SK-N-SH treated with all-trans-retinoic acid at 6 μM for 48 hours (cell line): ENCODE data around the gene B2M.
A peak's percentile ranks its signal among the peaks of the same experiment; 100 is the strongest.

Experiments
- ATAC-seq: fragments of 200-7000 bp; cut with Tn5 transposase; 3 replicates; pipeline ENCODE4 v1.9.1; 2020; ENCODE audit warnings: mild to moderate bottlenecking, moderate library complexity
- ARNTL ChIP-seq: fragments of 450-650 bp; formaldehyde crosslinking; IDR thresholded peaks from 2 replicates; pipeline ENCODE4 v1.5.0; 2020; ENCODE audit warnings: low read depth, mild to moderate bottlenecking, moderate library complexity, borderline replicate concordance
- BACH2 ChIP-seq: fragments of 250-450 bp; sonication (Bioruptor Pico); IDR thresholded peaks from 2 replicates; pipeline ENCODE4 v1.9.0; 2021; ENCODE audit warnings: mild to moderate bottlenecking, borderline replicate concordance
- CSDC2 ChIP-seq: fragments of 250-450 bp; sonication (Bioruptor Pico); IDR thresholded peaks from 2 replicates; pipeline ENCODE4 v1.5.0; 2020; ENCODE audit warnings: mild to moderate bottlenecking, moderate library complexity
- ESRRG ChIP-seq: fragments of 250-450 bp; sonication (Bioruptor Pico); IDR thresholded peaks from 2 replicates; pipeline ENCODE4 v1.6.1; 2021; ENCODE audit warnings: mild to moderate bottlenecking
- GLIS3 ChIP-seq: fragments of 250-450 bp; sonication (Bioruptor Pico); IDR thresholded peaks from 2 replicates; pipeline ENCODE4 v1.5.0; 2020; ENCODE audit warnings: mild to moderate bottlenecking, moderate library complexity
- ISL1 ChIP-seq: fragments of 250-450 bp; sonication (Bioruptor Pico); IDR thresholded peaks from 2 replicates; pipeline ENCODE4 v2.1.2; 2022; ENCODE audit warnings: mild to moderate bottlenecking, moderate library complexity
- PPARA ChIP-seq: fragments of 250-450 bp; sonication (Bioruptor Pico); IDR thresholded peaks from 2 replicates; pipeline ENCODE4 v1.5.0; 2020; ENCODE audit warnings: mild to moderate bottlenecking, borderline replicate concordance
- SNAI2 ChIP-seq: fragments of 250-450 bp; sonication (Bioruptor Pico); IDR thresholded peaks from 2 replicates; pipeline ENCODE4 v1.5.0; 2020; ENCODE audit warnings: mild to moderate bottlenecking, moderate library complexity
- TCF4 ChIP-seq: fragments of 250-450 bp; sonication (Bioruptor Pico); IDR thresholded peaks from 2 replicates; pipeline ENCODE4 v1.8.0; 2021; ENCODE audit warnings: mild to moderate bottlenecking, moderate library complexity, borderline replicate concordance
- TOX ChIP-seq: fragments of 250-450 bp; sonication (Bioruptor Pico); IDR thresholded peaks from 2 replicates; pipeline ENCODE4 v1.8.0; 2021; ENCODE audit warnings: mild to moderate bottlenecking, moderate library complexity, borderline replicate concordance
- ZC3H10 ChIP-seq: fragments of 250-450 bp; sonication (Bioruptor Pico); IDR thresholded peaks from 2 replicates; pipeline ENCODE4 v1.5.1; 2021; ENCODE audit warnings: mild to moderate bottlenecking, moderate library complexity
- ZFP3 ChIP-seq: fragments of 250-450 bp; sonication (Bioruptor Pico); IDR thresholded peaks from 2 replicates; pipeline ENCODE4 v1.5.0; 2020; ENCODE audit warnings: mild to moderate bottlenecking, moderate library complexity
- ZFP30 ChIP-seq: fragments of 450-650 bp; formaldehyde crosslinking; IDR thresholded peaks from 2 replicates; pipeline ENCODE4 v1.5.0; 2022; ENCODE audit warnings: mild to moderate bottlenecking, moderate library complexity
- ZNF565 ChIP-seq: fragments of 450-650 bp; formaldehyde crosslinking; conservative IDR thresholded peaks from 2 replicates; pipeline ENCODE4 v1.5.0; 2020; ENCODE audit warnings: low read depth, mild to moderate bottlenecking, moderate library complexity
- ZNF70 ChIP-seq: fragments of 450-650 bp; formaldehyde crosslinking; IDR thresholded peaks from 2 replicates; pipeline ENCODE4 v1.5.0; 2020; ENCODE audit warnings: mild to moderate bottlenecking, moderate library complexity
- ZNF8 ChIP-seq: fragments of 450-650 bp; formaldehyde crosslinking; IDR thresholded peaks from 2 replicates; pipeline ENCODE4 v1.5.0; 2020; ENCODE audit warnings: mild to moderate bottlenecking, moderate library complexity
- TF ChIP-seq, protein P1 (sequence below): fragments of 250-450 bp; sonication (Bioruptor Pico); IDR thresholded peaks from 2 replicates; pipeline ENCODE4 v1.5.1; 2020; ENCODE audit warnings: low read depth, mild to moderate bottlenecking, moderate library complexity
- TF ChIP-seq, protein P2 (sequence below): fragments of 250-450 bp; sonication (Bioruptor Pico); IDR thresholded peaks from 2 replicates; pipeline ENCODE4 v1.8.0; 2021; ENCODE audit warnings: low read depth, mild to moderate bottlenecking, moderate library complexity, borderline replicate concordance
- TF ChIP-seq, protein P3 (sequence below): fragments of 250-450 bp; sonication (Bioruptor Pico); IDR thresholded peaks from 2 replicates; pipeline ENCODE4 v1.5.0; 2020; ENCODE audit warnings: mild to moderate bottlenecking, moderate library complexity
- TF ChIP-seq, protein P4 (sequence below): fragments of 250-450 bp; sonication (Bioruptor Pico); IDR thresholded peaks from 2 replicates; pipeline ENCODE4 v1.8.0; 2020; ENCODE audit warnings: mild to moderate bottlenecking, moderate library complexity, borderline replicate concordance
- TF ChIP-seq, protein P5 (sequence below): fragments of 250-450 bp; sonication (Bioruptor Pico); IDR thresholded peaks from 2 replicates; pipeline ENCODE4 v1.5.1; 2021; ENCODE audit warnings: mild to moderate bottlenecking, moderate library complexity

B2M gene

DNA sequence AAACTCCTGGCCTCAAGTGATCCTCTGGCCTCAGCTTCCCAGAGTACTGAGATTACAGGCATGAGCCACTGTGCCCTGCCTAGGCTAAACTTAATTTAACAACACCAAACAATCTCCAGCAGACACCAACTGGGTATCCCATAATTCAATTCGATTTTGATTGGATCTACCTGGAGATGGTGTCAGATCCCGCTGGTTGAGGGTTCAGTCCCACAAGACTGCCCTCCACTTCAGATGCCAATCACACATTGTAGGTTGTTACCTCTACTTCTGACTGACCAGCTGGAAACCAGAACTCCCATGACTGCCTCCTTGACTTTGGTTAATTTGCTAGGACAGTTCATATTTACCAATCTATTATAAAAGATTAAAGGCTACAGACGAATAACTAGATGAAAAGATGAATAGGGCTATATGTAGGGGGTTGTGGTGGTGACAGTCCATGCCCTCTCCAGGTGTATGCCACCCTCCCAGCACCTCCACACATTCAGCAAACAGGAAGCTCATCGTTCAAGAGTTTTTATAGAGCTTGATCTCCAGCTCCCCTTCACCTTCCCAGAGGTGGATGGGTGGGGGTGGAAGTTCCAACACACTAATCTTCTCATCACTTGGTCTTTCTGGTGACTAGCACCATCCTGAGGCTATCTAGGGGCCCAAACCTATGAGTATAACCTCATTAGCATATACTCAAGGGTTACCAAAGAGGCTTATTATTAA is 9.3 kb downstream of the B2M start:
- peak; percentile 21; the same call in 2 of the 3 replicates for ATAC-seq
- TF ChIP-seq ZC3H10 (CRISPR knock-in tag) (no peak), ZNF70 (CRISPR knock-in tag) (no peak), TOX (CRISPR knock-in tag) (no peak), TCF4 (CRISPR knock-in tag) (no peak), SNAI2 (CRISPR knock-in tag) (no peak), ZNF565 (no peak), ESRRG (CRISPR knock-in tag) (no peak), PPARA (CRISPR knock-in tag) (no peak), ZFP30 (CRISPR knock-in tag) (no peak), ISL1 (CRISPR knock-in tag) (no peak), CSDC2 (CRISPR knock-in tag) (no peak), GLIS3 (CRISPR knock-in tag) (no peak), ARNTL (CRISPR knock-in tag) (no peak)
- TF ChIP-seq, protein P1, sequence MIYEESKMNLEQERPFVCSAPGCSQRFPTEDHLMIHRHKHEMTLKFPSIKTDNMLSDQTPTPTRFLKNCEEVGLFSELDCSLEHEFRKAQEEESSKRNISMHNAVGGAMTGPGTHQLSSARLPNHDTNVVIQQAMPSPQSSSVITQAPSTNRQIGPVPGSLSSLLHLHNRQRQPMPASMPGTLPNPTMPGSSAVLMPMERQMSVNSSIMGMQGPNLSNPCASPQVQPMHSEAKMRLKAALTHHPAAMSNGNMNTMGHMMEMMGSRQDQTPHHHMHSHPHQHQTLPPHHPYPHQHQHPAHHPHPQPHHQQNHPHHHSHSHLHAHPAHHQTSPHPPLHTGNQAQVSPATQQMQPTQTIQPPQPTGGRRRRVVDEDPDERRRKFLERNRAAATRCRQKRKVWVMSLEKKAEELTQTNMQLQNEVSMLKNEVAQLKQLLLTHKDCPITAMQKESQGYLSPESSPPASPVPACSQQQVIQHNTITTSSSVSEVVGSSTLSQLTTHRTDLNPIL (CRISPR knock-in tag), result no peak
- TF ChIP-seq, protein P2, sequence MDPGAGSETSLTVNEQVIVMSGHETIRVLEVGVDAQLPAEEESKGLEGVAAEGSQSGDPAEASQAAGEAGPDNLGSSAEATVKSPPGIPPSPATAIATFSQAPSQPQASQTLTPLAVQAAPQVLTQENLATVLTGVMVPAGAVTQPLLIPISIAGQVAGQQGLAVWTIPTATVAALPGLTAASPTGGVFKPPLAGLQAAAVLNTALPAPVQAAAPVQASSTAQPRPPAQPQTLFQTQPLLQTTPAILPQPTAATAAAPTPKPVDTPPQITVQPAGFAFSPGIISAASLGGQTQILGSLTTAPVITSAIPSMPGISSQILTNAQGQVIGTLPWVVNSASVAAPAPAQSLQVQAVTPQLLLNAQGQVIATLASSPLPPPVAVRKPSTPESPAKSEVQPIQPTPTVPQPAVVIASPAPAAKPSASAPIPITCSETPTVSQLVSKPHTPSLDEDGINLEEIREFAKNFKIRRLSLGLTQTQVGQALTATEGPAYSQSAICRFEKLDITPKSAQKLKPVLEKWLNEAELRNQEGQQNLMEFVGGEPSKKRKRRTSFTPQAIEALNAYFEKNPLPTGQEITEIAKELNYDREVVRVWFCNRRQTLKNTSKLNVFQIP (CRISPR knock-in tag), result no peak
- TF ChIP-seq, protein P3, sequence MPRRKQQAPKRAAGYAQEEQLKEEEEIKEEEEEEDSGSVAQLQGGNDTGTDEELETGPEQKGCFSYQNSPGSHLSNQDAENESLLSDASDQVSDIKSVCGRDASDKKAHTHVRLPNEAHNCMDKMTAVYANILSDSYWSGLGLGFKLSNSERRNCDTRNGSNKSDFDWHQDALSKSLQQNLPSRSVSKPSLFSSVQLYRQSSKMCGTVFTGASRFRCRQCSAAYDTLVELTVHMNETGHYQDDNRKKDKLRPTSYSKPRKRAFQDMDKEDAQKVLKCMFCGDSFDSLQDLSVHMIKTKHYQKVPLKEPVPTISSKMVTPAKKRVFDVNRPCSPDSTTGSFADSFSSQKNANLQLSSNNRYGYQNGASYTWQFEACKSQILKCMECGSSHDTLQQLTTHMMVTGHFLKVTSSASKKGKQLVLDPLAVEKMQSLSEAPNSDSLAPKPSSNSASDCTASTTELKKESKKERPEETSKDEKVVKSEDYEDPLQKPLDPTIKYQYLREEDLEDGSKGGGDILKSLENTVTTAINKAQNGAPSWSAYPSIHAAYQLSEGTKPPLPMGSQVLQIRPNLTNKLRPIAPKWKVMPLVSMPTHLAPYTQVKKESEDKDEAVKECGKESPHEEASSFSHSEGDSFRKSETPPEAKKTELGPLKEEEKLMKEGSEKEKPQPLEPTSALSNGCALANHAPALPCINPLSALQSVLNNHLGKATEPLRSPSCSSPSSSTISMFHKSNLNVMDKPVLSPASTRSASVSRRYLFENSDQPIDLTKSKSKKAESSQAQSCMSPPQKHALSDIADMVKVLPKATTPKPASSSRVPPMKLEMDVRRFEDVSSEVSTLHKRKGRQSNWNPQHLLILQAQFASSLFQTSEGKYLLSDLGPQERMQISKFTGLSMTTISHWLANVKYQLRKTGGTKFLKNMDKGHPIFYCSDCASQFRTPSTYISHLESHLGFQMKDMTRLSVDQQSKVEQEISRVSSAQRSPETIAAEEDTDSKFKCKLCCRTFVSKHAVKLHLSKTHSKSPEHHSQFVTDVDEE (CRISPR knock-in tag), result no peak
- TF ChIP-seq, protein P4, sequence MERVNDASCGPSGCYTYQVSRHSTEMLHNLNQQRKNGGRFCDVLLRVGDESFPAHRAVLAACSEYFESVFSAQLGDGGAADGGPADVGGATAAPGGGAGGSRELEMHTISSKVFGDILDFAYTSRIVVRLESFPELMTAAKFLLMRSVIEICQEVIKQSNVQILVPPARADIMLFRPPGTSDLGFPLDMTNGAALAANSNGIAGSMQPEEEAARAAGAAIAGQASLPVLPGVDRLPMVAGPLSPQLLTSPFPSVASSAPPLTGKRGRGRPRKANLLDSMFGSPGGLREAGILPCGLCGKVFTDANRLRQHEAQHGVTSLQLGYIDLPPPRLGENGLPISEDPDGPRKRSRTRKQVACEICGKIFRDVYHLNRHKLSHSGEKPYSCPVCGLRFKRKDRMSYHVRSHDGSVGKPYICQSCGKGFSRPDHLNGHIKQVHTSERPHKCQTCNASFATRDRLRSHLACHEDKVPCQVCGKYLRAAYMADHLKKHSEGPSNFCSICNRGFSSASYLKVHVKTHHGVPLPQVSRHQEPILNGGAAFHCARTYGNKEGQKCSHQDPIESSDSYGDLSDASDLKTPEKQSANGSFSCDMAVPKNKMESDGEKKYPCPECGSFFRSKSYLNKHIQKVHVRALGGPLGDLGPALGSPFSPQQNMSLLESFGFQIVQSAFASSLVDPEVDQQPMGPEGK (CRISPR knock-in tag), result no peak
- TF ChIP-seq, protein P5, sequence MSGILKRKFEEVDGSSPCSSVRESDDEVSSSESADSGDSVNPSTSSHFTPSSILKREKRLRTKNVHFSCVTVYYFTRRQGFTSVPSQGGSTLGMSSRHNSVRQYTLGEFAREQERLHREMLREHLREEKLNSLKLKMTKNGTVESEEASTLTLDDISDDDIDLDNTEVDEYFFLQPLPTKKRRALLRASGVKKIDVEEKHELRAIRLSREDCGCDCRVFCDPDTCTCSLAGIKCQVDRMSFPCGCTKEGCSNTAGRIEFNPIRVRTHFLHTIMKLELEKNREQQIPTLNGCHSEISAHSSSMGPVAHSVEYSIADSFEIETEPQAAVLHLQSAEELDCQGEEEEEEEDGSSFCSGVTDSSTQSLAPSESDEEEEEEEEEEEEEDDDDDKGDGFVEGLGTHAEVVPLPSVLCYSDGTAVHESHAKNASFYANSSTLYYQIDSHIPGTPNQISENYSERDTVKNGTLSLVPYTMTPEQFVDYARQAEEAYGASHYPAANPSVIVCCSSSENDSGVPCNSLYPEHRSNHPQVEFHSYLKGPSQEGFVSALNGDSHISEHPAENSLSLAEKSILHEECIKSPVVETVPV (CRISPR knock-in tag), result no peak
- TF ChIP-seq, all 23 proteins: peak for 0

DNA sequence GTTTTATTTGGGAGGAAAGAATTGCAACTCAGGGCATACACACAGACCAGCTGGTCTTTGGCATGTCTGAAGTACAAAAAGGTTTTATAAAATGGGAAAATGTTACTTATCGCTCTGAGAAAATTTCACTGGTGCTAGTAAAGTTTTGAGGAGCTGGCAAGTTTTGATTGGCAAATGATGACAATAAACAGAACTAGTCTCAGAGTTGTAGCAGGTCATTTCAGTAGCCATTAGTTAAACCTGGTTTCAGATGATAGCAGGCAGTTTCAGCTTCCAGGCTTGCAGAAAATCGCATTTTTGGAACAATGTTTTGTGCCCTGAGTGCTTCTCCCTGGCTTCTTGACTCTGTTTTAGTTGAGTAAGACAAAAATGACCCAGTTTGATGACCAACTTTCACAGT is 10.7 kb downstream of the B2M start:
- no peak for ATAC-seq
- TF ChIP-seq, protein P2 (CRISPR knock-in tag), result no peak
- TF ChIP-seq GLIS3 (CRISPR knock-in tag) (no peak), TCF4 (CRISPR knock-in tag) (no peak), ISL1 (CRISPR knock-in tag) (no peak), ZC3H10 (CRISPR knock-in tag) (no peak), CSDC2 (CRISPR knock-in tag) (no peak), TOX (CRISPR knock-in tag) (no peak), ZNF70 (CRISPR knock-in tag) (no peak), ZFP30 (CRISPR knock-in tag) (no peak), PPARA (CRISPR knock-in tag) (no peak), ARNTL (CRISPR knock-in tag) (no peak), BACH2 (CRISPR knock-in tag) (no peak), ZFP3 (no peak), ESRRG (CRISPR knock-in tag) (no peak), SNAI2 (CRISPR knock-in tag) (no peak), ZNF8 (no peak)
- TF ChIP-seq, protein P4 (CRISPR knock-in tag), result no peak
- TF ChIP-seq, protein P3 (CRISPR knock-in tag), result no peak
